ENCODE data around the gene DDX24.

The DDX24 gene

DNA sequence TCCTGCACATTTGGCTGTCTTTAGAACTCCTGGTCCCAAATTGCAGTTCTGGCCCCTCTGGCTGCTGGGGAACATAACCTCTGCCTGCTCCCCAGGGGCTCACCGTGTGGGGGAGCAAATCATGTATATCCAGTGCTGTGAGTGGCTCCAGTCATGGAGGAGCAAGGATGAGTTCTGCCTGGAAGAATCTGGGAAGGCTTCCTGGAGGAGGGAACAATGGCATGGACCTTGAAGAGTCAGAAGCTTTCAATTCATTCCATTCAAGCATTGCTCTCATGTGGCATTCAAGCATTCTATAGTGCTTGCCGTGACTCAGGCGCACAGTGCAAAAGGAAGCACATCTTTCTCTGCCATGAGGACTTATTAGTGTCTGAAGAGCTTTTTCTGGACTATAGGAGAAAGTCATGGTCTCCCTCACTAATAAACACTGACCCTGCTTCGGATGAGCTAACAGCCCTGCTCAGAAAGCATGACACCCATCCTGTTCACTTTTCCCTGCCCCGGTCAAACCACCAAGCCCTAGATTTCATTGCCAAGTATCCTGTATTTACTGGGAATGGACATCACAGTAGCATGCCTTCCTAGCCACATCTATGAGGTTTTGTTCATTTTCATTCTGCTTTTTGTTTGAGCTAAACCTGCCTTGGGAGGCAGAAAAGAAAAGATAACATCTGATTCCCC, 33.0 kb upstream of the DDX24 start:
- no peak for DNase-seq

DNA sequence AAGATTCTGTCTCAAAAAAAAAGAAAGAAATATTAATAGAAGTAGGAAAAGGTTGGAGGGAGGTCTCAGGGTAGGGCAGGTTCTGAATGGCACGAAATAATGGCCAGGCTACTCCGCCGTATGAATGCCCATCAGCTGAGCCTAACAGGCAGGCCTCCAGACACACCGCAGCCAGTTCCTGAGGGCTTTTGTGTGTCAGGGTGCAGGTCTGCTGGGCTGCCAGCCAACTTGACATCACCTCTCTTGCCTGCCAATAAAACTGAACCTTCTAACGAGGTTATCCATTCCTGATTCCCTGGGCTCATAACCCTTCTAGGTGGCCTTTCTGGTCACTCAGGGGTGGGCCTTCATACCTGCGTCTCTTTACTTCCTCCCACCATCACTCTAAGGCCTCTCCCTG, 32.5 kb upstream of the DDX24 start:
- no peak for DNase-seq

DNA sequence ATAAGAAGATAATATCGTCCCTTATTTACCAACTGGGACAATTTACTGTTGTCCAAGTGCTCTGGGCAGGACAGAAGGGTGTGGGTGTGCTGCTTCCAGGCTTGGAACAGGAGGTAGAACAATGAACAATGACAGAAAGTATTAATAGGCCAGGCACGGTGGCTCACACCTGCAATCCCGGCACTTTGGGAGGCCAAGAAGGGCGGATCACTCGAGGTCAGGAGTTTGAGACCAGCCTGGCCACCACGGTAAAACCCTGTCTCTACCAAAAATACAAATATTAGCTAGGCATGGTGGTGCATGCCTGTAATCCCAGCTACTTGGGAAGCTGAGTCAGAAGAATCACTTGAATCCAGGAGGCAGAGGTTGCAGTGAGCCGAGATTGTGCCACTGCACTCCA, 32.1 kb upstream of the DDX24 start:
- DNase-seq: no peak

DNA sequence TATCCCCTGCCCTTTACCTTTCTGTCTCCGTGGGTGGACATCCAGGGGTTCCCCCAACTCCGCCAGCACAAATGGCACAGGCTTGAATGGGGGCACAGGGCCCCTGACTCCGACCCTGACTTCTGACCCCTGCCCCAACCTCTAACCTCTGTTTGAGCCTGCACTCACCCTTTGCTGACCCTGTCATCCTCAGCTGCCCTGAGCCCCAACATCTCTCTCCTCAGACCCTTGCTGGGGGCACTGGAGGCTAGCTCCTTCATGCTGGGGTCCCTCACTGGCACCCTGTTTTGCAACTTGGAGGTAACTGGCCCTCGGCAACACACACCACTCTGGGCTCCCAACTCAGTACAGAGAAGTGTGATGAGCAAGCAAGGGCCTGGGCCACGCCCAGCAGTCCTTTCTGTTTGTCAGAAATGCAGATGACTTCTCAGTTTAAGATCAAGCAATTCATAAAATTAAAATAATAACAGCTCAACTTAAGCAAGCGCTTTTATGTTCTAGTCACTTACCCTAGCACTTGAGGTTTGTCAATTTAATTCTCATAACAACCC, 31.6 kb upstream of the DDX24 start:
- DNase-seq: no peak

DNA sequence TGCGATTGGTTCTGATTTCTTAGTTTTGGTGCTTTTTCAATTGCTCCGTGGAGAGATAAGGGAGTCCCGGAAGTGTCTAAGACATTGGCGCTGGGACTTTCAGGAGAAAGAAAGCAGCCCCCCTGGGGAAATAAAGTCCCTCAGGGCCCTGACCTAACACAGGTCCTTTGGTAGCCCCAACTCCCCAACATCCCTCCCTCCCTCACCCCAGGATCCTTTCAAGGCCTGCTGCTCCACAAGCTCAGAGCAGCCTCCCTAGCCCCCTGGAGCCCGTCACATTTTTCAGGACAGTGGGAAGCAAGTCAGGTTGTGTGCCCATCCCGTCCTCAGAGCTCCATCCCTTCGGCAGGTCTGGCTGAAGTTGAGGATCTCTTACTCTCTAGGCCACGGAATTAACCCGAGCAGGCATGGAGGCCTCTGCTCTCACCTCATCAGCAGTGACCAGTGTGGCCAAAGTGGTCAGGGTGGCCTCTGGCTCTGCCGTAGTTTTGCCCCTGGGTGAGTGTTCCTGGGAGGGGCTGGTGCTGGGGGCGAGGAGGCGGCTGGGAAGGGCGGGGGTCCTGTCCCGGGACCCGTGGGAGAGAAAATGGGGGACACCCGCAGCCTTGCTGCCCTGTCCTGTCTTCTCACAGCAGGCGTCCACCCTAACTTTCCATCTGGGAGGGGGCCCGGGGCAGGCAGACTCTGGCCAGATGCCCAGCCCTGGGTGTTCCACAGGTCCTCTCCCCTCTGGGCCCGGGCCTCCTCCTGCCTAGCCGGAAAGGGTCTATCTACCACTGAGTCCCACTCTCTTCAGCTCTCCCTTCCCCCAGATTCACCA, 30.5 kb upstream of the DDX24 start:
- DNase-seq: no peak

DNA sequence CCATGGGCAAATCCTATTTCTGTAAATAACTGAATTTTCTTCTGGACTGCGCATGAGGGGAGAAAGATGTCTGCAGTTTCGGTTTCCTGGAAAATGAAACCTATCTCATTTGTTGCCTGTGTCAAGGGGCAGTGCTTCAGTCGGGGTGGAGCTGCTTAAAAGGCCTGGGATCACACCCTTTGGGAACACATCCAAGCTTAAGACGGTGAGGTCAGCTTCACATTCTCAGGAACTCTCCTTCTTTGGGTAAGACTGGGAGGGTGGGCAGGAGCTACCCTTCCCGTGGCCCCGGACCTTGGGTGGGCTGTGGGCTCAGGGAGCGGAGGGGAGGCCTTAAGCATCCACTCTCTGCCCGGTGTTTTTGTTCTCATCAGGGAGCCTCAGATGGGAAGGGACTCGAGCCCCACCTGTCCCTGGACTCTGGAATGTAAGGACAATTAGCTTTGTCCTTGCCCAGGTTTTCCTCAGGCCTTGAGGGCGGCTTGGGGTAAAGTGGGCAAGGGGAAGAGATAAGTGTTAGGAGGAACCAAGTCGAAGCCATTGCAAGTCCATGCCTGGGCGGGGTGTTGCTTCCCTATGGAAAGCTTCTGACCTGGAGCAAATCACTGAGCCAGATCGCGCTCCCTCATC, 29.7 kb upstream of the DDX24 start, which contains the start of gene IFI27:
TSS of gene IFI27 (plus strand) at position 185 of the 630 bp plus-strand sequence.
- DNase-seq: no peak

DNA sequence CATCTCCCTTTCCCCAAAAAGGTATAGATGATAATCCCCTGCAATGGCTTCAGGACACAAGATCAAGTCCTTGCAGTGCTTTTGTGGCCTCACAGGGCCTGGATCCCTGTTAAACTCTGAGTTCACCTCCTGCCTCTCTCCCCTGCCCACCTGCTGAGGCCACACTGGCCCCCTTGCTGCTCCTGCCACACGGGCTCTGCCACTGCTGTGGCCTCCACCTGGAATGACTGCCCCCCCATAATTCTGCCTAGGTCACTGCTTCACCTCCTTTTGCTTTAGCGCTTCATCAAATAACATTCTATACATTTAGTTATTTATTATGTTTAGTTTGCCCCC, 28.9 kb upstream of the DDX24 start:
- DNase-seq: no peak

DNA sequence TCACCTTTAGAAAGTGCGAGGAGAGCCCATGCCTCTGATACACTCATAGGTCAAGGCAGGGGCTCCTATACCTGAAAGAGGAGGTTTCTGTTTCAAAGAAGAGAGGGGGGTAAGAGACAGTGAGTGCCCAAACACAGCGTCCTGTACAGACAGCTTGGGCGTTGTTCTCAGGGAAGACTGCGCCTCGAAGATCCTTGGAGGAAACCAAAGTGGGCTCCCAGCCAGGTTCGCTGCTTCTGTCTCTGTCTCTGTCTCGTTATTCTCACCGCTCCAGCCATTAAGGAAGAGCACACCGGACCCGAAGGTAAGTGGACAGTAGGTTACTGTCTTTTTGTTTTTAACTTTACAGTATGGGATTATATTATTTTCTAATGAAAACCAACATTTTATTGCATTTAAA, 23.7 kb upstream of the DDX24 start:
- DNase-seq: no peak

DNA sequence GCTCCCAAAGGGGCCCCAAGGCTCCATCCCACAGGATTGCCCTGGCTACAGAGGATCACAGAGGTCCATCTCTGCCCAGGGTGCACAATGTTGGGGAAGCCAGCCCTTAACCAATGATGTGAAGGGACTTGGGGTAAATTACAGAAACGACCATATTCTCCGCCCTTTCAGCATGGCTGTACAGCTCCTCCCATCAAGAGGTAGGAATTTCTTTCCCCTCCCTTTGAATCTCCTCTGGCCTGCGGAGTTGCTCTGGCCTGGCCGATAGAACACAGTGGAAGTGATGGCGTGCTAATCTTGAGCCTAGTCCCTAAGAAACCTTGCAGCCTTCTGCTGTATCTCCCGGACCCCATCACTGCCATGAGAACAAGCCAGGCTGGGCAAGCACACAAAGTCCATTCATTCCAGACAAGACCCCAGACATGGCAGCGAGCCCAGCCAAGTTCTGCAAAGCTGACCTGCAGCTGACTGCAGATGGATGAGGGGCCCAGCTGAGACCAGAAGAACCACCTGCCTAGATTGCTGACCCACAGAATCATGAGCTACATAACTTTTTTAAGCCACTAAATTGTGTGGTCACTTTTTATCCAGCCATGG, 22.6 kb upstream of the DDX24 start:
- no peak for DNase-seq

DNA sequence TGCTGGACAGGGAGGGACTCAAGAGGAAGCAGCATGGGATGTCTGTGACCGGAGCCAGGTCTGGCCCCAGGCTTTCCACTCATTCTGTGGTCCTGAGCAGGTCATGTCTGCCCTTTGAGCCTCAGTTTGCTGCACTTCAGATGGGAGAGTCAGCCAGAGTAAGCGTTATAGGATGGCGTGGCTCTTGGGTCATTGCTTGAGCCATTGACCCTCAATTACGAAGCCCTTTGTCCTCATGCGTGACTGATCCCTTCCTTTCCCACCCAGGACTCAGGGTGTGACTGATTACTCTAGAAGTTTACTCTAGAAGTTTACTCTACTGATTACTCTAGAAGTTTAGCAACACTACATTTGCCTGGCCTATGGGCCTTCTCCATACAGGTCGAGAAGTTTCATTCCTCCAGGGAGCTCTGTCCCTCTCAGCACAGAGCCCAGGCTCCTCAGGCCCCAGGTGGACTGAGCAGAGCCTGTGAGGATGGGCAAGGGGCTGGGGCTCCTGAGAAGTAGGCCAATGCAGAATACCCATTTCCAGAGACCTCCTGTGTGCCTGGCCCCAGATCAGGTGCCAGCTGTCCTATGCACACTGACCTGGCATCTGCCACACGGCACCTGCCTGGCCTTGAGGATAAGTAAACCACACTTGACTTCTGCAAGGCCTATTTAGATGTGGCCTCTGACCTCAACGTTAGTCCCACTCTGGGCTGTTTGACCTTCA, 21.9 kb upstream of the DDX24 start:
- no peak for DNase-seq

DNA sequence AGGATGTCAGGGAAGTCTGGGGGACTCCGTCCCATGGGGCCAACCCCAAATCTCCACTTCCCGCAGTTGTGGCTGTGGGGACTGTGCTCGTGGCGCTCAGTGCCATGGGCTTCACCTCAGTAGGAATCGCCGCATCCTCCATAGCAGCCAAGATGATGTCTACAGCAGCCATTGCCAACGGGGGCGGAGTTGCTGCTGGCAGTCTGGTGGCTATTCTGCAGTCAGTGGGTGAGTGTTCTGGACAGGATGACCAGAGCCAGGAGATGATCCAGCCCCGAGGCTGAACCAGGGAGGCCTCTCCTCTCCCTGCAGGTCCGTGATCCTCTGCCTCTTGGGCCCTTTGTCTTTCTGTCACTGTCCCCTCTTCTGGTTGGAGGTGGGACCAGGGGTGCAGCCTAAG, 20.7 kb upstream of the DDX24 start:
- no peak for DNase-seq

DNA sequence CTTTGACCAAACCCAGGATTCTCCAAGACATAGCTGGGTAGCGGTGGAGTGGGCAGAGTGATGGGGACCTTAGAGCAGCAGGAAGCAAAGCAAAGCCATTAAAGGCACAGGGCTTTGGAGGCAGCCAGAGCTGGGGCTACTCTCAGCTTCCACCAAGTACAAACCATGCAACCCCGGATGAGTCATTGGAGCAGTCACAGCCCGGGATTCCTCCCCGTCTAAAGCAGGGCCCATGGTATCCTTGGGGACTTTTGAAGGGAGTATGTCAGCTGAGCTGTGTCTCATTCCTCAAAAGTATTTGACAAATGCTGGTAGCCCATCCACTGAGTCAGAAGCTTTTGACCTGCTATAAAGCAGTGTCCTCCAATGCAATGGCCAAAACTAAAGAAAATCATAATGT, 19.8 kb upstream of the DDX24 start:
- DNase-seq: no peak

DNA sequence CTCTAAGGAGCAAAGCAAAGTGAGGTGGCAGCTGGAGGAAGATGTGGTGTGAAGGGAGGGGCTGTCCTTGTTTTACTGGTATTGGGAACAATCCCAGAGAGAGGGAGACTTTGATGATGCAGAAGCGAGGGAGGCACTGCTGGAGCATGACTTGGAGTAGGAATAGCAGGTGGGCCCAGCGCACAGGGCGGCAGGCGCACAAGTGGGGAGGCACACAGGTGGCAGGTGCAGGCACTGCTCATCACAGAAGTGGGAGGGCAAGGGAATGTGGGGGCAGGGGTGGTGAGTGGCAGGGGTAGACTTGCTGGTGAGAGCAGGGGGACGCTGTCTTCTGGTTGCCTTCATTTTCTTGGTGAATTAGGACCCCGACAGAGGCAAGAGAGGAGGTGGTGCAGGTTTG, 18.0 kb upstream of the DDX24 start:
- DNase-seq: no peak

DNA sequence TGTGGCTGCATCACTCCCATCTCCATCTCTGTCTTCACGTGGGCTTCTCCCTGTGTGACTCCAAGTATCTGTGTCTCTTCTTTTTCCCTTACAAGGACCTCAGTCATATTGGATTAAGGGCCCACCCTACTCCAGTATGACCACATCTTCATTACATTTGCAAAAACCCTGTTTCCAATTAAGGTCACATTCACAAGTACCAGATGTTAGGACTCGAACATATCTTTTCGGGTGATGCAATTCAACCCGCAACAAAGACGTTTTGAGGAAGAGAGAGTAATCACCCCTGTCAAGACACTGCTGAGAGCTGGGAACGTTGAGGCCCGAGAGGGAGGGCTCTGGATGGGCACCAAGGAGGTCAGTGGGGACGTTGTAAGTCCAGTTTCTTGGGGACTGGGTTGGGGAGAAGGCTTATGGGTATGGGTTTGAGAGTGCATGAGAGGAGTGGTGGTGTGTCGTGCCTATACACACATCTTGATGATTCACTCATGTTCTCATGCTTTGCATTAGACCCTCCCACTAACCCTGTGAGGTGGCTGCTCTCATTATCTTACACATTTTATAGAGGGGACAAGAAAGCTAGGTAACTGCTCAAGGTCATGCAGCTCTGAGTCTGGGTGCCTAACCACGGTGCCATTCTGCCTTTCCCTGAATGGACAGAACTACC, 17.5 kb upstream of the DDX24 start:
- DNase-seq: no peak

DNA sequence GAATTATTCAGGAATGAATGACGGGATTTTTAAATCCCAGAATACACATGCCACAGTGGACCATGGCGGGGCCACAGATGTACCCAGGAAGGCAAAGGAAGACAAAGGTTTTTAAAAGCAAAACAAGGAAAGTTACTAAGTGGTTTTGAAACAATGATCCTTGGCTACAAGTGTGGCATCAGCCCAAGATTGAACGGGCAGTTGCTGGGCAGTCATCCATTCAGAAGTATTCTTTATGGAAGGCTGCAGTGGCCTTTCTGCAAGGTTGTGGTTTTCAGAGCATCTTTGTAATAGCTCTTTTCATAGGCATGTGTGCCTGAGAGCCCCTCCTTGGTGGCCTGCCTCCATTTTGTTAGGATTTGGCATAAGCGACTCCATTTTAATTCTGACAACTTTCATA, 16.1 kb upstream of the DDX24 start:
- no peak for DNase-seq

DNA sequence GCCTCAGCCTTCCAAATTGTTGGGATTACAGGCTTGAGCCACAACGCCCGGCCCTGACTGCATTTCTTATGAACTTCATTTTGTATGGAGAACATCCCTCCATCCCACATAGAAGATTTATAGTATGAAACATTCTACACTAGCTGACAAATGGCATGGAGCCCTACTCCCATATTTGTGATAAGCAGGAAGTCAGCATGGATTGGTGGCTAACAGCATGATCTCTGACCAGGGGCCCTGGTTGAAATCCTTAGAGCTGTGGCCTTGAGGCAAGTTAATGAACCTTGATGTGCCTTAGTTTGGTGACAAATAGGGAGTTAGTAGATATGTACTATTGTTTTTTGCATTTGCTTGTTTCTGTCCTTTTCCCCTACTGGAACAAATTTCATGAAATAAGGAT, 12.4 kb upstream of the DDX24 start:
- no peak for DNase-seq

DNA sequence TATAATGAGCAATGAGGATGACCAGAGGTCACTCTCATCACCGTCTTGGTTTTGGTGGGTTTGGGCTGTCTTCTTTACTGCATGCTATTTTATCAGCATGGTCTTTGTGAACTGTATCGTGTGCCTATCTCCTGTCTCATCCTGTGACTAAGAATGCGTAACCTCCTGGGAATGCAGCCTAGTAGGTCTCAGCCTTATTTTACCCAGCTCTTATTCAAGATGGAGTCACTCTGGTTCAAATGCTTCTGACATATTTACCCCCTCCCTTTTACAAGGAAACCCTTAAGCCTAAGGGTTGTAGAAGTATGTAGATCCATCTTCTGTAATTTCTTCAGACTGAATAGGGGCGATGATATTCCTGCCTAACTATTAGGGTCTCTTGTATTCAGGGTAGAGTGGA, 8.5 kb upstream of the DDX24 start:
- no peak for DNase-seq

DNA sequence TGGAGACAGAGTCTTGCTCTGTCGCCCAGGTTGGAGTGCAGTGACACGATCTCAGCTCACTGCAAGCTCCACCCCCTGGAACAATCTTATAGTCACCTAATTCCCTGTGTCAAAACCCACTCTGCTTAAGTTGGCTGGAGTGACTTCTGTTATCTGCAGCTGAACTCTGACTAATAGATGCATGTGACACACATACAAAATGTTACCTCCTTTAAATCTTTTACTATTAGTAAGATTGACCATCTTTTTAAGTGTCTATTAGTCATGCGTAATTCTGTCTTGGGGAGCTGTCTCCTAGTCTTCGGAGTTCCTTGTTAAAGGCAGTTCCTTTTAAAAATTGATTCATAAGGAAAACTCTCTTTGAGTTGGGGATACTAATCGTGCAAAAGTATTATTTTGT, 7.5 kb upstream of the DDX24 start:
- DNase-seq: no peak

DNA sequence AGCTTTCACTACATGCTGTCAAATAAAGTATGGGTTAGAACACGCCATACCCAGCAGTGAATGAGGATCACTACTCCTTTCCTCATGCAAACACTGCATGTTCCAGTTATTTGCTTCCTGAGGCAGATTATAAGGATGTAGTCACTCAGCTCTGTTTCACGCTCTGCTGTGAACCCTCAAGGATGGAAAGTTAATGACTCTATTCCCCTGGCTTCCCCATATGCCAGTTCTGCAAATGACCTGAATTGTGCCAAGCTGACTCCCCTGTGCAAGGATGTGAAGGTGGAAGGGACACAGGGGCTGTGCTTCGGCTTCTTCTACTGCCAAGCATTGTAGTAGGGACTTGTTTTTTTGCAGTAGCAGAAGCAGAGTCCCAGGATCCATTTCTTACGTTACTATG, 6.9 kb upstream of the DDX24 start:
- no peak for DNase-seq

DNA sequence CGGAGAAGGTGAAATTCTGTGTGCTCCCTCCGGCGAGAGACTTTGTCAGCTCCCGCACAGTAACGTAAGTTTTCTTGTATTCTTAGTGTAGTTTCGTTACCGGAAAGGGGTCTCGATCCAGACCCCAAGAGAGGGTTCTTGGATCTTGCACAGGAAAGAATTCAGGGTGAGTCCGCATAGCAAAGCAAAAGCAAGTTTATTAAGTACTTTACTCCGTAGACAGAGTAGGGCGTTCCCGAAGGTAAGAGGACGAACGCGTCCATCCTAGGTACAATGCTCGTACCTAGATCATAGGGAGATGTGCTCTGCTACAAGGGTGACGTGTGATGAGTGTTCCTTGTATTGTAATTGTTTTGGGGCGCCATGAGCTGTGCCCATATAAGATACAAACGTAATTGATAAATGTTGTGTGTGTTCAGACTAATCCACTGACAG, 401 bp upstream of the DDX24 start:
- DNase-seq: peak; percentile 7

DNA sequence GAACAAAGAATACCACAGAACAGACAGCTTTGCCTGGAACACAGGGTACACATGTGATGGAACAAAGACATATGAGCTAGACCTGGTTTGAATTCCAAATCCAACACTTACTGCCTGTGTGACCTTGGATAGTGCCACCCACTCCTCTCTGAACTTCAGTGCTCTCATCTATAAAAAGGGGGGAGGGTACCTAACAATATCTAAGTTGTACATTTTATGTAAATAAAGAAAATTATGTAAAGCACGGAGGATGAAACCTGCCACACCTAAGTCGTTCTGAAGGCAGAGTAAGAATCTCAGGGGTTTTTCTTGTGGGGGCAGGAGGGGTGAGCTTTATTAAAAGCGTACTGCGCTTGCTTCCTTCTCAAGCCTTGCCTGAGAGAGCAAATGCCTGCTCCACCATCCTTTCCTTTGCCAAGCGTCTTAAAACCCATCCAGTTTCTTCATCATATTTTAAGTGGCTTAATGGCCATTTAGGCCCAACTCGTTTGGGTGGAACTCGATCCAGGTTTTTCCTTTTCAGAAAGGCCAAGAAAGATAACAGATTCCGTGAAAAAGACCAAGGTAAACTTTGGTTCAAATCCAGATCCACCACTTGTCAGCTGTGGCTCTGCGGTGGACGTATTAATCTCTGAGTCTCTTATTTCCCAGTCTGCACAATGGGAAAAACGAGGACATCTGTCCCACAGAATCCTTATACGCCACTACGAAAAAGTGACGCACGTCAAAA, 946 bp downstream of the DDX24 start:
- DNase-seq: peak; percentile 9

DNA sequence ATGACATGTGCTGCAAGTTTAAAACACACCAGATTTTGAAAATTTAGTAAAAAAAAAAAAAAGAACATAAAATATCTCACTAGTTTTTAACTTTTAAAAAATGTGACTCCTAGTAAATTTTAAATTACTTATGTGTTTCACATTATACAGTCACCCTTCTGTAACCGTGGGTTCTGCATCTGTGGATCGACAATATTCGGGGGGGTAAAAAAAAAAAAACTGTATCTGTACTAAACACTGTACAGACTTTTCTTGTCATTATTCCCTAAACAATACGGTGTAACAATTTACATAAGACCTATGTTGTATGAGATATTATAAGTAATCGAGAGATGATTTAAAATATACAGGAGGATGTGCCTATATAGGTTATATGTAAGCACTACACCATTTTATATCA, 3.2 kb downstream of the DDX24 start:
- DNase-seq: no peak

All from stimulated activated CD4-positive, alpha-beta T cell treated with anti-CD3 and anti-CD28 coated beads, Interleukin-15, amount 100 ng/mL, for 24 hours (primary cell).